Neural cell (in vitro differentiated cells): Measurements from ENCODE around the gene PFDN5. TPM values are rescaled to one million over a fixed set of nuclear protein-coding genes. Genes with fewer than 3 reads are reported as not detected.

ENCODE experiments used
- H2AFZ ChIP-seq: fragments of 200-600, 300-800 bp; sonication (generic), shearing (Covaris generic); 2 replicates; pipeline ENCODE4 v1.6.0; 2014; ENCODE audit warnings: low read depth, mild to moderate bottlenecking, antibody characterized with exemption, low read length, moderate library complexity
- H3F3A ChIP-seq: fragments of 200-600 bp; shearing (Covaris generic); 2 replicates; pipeline ENCODE4 v1.6.1; 2016; ENCODE audit warnings: mild to moderate bottlenecking, moderate library complexity, mixed read lengths, antibody characterized with exemption, low read length; ENCODE audit not compliant: insufficient read depth, poor library complexity, severe bottlenecking
- H3K27ac ChIP-seq: fragments of 200-600, 300-800 bp; sonication (generic), shearing (Covaris generic); 2 replicates; pipeline ENCODE4 v1.5.1; 2014; ENCODE audit warnings: mild to moderate bottlenecking, low read length, moderate library complexity
- H3K27me3 ChIP-seq: fragments of 300-800, 200-600 bp; sonication (generic), shearing (Covaris generic); 2 replicates; pipeline ENCODE4 v1.6.0; 2014; ENCODE audit warnings: mild to moderate bottlenecking, low read depth, low read length, moderate library complexity; ENCODE audit not compliant: insufficient read depth
- H3K36me3 ChIP-seq: fragments of 300-800, 200-600 bp; sonication (generic), shearing (Covaris generic); 2 replicates; pipeline ENCODE4 v1.5.1; 2014; ENCODE audit warnings: mild to moderate bottlenecking, antibody characterized with exemption, low read length, moderate library complexity; ENCODE audit not compliant: insufficient read depth
- H3K4me2 ChIP-seq: fragments of 300-800, 200-600 bp; sonication (generic), shearing (Covaris generic); 2 replicates; pipeline ENCODE4 v1.6.0; 2014; ENCODE audit warnings: mild to moderate bottlenecking, low read length
- H3K4me3 ChIP-seq: fragments of 300-800, 200-600 bp; sonication (generic), shearing (Covaris generic); 2 replicates; pipeline ENCODE4 v1.5.1; 2014; ENCODE audit warnings: mild to moderate bottlenecking, low read length, moderate library complexity
- H3K79me2 ChIP-seq: fragments of 200-600 bp; shearing (Covaris generic); replicated peaks from 2 replicates; pipeline ENCODE4 v1.6.0; 2014; ENCODE audit warnings: mild to moderate bottlenecking, low read length, moderate library complexity; ENCODE audit not compliant: insufficient read depth
- H3K9ac ChIP-seq: fragments of 300-800, 200-600 bp; sonication (generic), shearing (Covaris generic); 2 replicates; pipeline ENCODE4 v1.6.1; 2016; ENCODE audit warnings: mild to moderate bottlenecking, low read length, mixed read lengths
- H3K9me2 ChIP-seq: fragments of 200-600 bp; shearing (Covaris generic); 2 replicates; pipeline ENCODE4 v1.6.1; 2016; ENCODE audit warnings: mild to moderate bottlenecking, low read length, mixed read lengths; ENCODE audit not compliant: insufficient read depth
- H3K9me3 ChIP-seq: fragments of 200-600, 300-800 bp; sonication (generic), shearing (Covaris generic); 2 replicates; pipeline ENCODE4 v1.6.1; 2016; ENCODE audit warnings: mild to moderate bottlenecking, mixed run types, low read length, moderate library complexity, mixed read lengths
- H4K20me1 ChIP-seq: fragments of 200-600 bp; shearing (Covaris generic); 2 replicates; pipeline ENCODE4 v1.6.1; 2016; ENCODE audit warnings: mild to moderate bottlenecking, mixed run types; ENCODE audit not compliant: insufficient read depth
- EP300 ChIP-seq: fragments of 450-650 bp; conservative IDR thresholded peaks from 2 replicates; pipeline ENCODE4 v1.6.1; 2014; ENCODE audit warnings: antibody characterized with exemption, mild to moderate bottlenecking, moderate library complexity; ENCODE audit not compliant: poor library complexity, severe bottlenecking
- EZH2 ChIP-seq: fragments of 200-600, 300-800 bp; shearing (Covaris generic), sonication (generic); IDR thresholded peaks from 2 replicates; pipeline ENCODE4 v1.6.1; 2014; ENCODE audit warnings: antibody characterized with exemption, low read length, borderline replicate concordance, mild to moderate bottlenecking; ENCODE audit not compliant: insufficient read depth, poor library complexity, severe bottlenecking
- MXI1 ChIP-seq: fragments of 450-650 bp; conservative IDR thresholded peaks from 2 replicates; pipeline ENCODE4 v1.6.1; 2014; ENCODE audit warnings: antibody characterized with exemption, mild to moderate bottlenecking; ENCODE audit not compliant: poor library complexity, severe bottlenecking
- POLR2AphosphoS5 ChIP-seq: IDR thresholded peaks from 2 replicates; pipeline ENCODE4 v1.6.1; 2012
- RAD21 ChIP-seq: fragments of 450-650 bp; conservative IDR thresholded peaks from 2 replicates; pipeline ENCODE4 v1.6.1; 2014; ENCODE audit warnings: antibody characterized with exemption, mild to moderate bottlenecking, moderate library complexity
- SMC3 ChIP-seq: fragments of 450-650 bp; conservative IDR thresholded peaks from 2 replicates; pipeline ENCODE4 v1.6.1; 2014; ENCODE audit warnings: antibody characterized with exemption, mild to moderate bottlenecking, moderate library complexity; ENCODE audit not compliant: poor library complexity
- TAF1 ChIP-seq: IDR thresholded peaks from 2 replicates; pipeline ENCODE4 v1.6.1; 2012; ENCODE audit warnings: low read depth
- polyA plus RNA-seq: library from polyadenylated mRNA; depleted of rRNA; stranded (reverse); fragments of >200 nt; gene quantifications from 2 replicates; pipeline ENCODE4 v1.2.3, GENCODE V29; 2014
- TF ChIP-seq, protein P1 (sequence below): fragments of 450-650 bp; IDR thresholded peaks from 2 replicates; pipeline ENCODE4 v1.5.1; 2014; ENCODE audit warnings: antibody characterized with exemption, mild to moderate bottlenecking, moderate library complexity; ENCODE audit not compliant: poor library complexity, severe bottlenecking
- TF ChIP-seq, protein P2 (sequence below): IDR thresholded peaks from 2 replicates; pipeline ENCODE4 v1.6.1; 2012; ENCODE audit warnings: borderline replicate concordance

Gene PFDN5
- polyA plus RNA-seq, 1 donor from 2014 or later, result 1,383 TPM

- Histone ChIP-seq H3K4me3 (no peak overlapping the region), H2AFZ (no peak overlapping the region)
Observed at GRCh38 chr12:53277981-53278380, 17.4 kb upstream of the PFDN5 start.

GRCh38 chr12:53279283-53279869, 16.0 kb upstream of the PFDN5 start:
- H3K9ac ChIP-seq, result no peak overlapping the region
- no peaks in the 10 kb centered on the region for H3K27me3 ChIP-seq
- H3K27ac ChIP-seq, result no peak overlapping the region
- H3F3A ChIP-seq, result no peaks in the 10 kb centered on the region
- H3K9me3 ChIP-seq, result no peaks in the 10 kb centered on the region
- no peak overlapping the region for H2AFZ ChIP-seq
- H3K9me2 ChIP-seq, result no peaks in the 10 kb centered on the region
- H4K20me1 ChIP-seq, result no peaks in the 10 kb centered on the region
- TF ChIP-seq POLR2AphosphoS5 (no peak), TAF1 (no peak), EP300 (no peak), MXI1 (no peak), RAD21 (no peak), SMC3 (no peak), EZH2 (no peak)
- TF ChIP-seq, protein P1, sequence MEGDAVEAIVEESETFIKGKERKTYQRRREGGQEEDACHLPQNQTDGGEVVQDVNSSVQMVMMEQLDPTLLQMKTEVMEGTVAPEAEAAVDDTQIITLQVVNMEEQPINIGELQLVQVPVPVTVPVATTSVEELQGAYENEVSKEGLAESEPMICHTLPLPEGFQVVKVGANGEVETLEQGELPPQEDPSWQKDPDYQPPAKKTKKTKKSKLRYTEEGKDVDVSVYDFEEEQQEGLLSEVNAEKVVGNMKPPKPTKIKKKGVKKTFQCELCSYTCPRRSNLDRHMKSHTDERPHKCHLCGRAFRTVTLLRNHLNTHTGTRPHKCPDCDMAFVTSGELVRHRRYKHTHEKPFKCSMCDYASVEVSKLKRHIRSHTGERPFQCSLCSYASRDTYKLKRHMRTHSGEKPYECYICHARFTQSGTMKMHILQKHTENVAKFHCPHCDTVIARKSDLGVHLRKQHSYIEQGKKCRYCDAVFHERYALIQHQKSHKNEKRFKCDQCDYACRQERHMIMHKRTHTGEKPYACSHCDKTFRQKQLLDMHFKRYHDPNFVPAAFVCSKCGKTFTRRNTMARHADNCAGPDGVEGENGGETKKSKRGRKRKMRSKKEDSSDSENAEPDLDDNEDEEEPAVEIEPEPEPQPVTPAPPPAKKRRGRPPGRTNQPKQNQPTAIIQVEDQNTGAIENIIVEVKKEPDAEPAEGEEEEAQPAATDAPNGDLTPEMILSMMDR, result no peak
- TF ChIP-seq, protein P2, sequence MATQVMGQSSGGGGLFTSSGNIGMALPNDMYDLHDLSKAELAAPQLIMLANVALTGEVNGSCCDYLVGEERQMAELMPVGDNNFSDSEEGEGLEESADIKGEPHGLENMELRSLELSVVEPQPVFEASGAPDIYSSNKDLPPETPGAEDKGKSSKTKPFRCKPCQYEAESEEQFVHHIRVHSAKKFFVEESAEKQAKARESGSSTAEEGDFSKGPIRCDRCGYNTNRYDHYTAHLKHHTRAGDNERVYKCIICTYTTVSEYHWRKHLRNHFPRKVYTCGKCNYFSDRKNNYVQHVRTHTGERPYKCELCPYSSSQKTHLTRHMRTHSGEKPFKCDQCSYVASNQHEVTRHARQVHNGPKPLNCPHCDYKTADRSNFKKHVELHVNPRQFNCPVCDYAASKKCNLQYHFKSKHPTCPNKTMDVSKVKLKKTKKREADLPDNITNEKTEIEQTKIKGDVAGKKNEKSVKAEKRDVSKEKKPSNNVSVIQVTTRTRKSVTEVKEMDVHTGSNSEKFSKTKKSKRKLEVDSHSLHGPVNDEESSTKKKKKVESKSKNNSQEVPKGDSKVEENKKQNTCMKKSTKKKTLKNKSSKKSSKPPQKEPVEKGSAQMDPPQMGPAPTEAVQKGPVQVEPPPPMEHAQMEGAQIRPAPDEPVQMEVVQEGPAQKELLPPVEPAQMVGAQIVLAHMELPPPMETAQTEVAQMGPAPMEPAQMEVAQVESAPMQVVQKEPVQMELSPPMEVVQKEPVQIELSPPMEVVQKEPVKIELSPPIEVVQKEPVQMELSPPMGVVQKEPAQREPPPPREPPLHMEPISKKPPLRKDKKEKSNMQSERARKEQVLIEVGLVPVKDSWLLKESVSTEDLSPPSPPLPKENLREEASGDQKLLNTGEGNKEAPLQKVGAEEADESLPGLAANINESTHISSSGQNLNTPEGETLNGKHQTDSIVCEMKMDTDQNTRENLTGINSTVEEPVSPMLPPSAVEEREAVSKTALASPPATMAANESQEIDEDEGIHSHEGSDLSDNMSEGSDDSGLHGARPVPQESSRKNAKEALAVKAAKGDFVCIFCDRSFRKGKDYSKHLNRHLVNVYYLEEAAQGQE, result no peak
- no peak overlapping the region for H3K4me3 ChIP-seq
- no peaks in the 10 kb centered on the region for H3K79me2 ChIP-seq
- H3K4me2 ChIP-seq, result no peak overlapping the region
- H3K36me3 ChIP-seq, result no peaks in the 10 kb centered on the region

More at GRCh38 chr12:53277981-53278380, 17.4 kb upstream of the PFDN5 start:
- Histone ChIP-seq H4K20me1 (no peaks in the 10 kb centered on the region), H3K9me3 (no peaks in the 10 kb centered on the region), H3K27ac (no peak overlapping the region), H3K4me2 (no peak overlapping the region), H3K79me2 (no peaks in the 10 kb centered on the region), H3F3A (no peaks in the 10 kb centered on the region), H3K9me2 (no peaks in the 10 kb centered on the region), H3K9ac (no peak overlapping the region), H3K27me3 (no peaks in the 10 kb centered on the region), H3K36me3 (no peaks in the 10 kb centered on the region)
- TF ChIP-seq SMC3 (no peak), RAD21 (no peak), POLR2AphosphoS5 (no peak), EP300 (no peak), TAF1 (no peak), EZH2 (no peak), MXI1 (no peak)
- TF ChIP-seq, protein P1, result no peak
- TF ChIP-seq, protein P2, result no peak
